GM12875 (cell line): Measurements from ENCODE around the gene DUOX1.

Source experiments
- H3K4me3 ChIP-seq: one replicate; pipeline ENCODE4 v1.5.1; 2011; ENCODE audit warnings: low read depth, low read length, control low read depth
- CTCF ChIP-seq: IDR thresholded peaks from 2 replicates; pipeline ENCODE4 v1.5.1; 2011; ENCODE audit warnings: low read depth, mild to moderate bottlenecking, control low read depth, inconsistent platforms, low read length, moderate library complexity, borderline replicate concordance; ENCODE audit not compliant: insufficient read depth

The DUOX1 gene

GRCh38 chr15:45114076-45114750 is 15.6 kb upstream of the DUOX1 start, which contains the start of the genes DUOX2 and DUOXA2:
Gene DUOX2 (minus strand): TSS chr15:45114172. CDS start chr15:45113411, 761 bp downstream.
Gene DUOXA2 (plus strand): TSS chr15:45114326. CDS start chr15:45114606, 280 bp downstream.
- TF ChIP-seq CTCF = no peak
- no peak within 1 kb of the TSS for H3K4me3 ChIP-seq

- no peak for TF ChIP-seq CTCF
- no peak overlapping the region for H3K4me3 ChIP-seq
These were observed 15.1 kb upstream of the DUOX1 start for GRCh38 chr15:45114751-45115085.

GRCh38 chr15:45115312-45115820 is 14.4 kb upstream of the DUOX1 start:
- TF ChIP-seq CTCF = no peak

DNA sequence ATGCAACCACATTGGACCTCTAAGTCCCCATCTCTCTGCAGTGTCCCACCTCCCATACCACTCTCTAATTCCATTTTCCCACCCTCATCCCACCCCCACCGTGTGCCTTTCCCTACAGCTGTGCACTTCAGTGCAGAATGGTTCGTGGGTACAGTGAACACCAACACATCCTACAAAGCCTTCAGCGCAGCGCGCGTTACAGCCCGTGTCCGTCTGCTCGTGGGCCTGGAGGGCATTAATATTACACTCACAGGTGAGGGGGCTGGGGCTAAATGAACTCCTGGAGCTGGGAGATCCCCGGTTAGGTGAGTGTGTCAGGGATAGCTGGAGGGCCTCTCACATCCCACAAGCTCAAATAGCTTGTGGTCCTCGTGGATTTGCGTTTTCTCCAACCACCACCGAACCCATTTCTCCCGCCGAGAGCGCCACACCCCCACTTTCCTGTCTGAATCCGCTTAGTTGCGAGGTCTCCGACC is 13.8 kb upstream of the DUOX1 start:
- no peak for TF ChIP-seq CTCF
- H3K4me3 ChIP-seq = no peak overlapping the region

More at GRCh38 chr15:45115312-45115820, 14.4 kb upstream of the DUOX1 start:
- H3K4me3 ChIP-seq = no peak overlapping the region

- TF ChIP-seq CTCF = no peak
- no peak overlapping the region for H3K4me3 ChIP-seq
These were observed 13.1 kb upstream of the DUOX1 start for GRCh38 chr15:45116482-45117307.

- H3K4me3 ChIP-seq = no peak overlapping the region
- TF ChIP-seq CTCF = no peak
These were observed 12.3 kb upstream of the DUOX1 start for GRCh38 chr15:45117308-45118130.
